Suppressor macrophage treated with lipopolysaccharide for 1 hour (primary cell): ENCODE data around the gene CDH7.
A peak's percentile ranks its signal among the peaks of the same experiment; 100 is the strongest.

ENCODE experiments used
- DNase-seq, 3 donors: peaks; one replicate each; pipeline ENCODE4 v3.0.0-alpha.2; 2020 to 2022

Gene CDH7

GRCh38 chr18:65750389-65751154 is at the start of gene CDH7:
Gene CDH7 (plus strand): TSS chr18:65751012. CDS start chr18:65762843, 11,831 bp downstream.
- DNase-seq, result no peak

- no peak for DNase-seq
Observed at GRCh38 chr18:65704046-65704445, 46.8 kb upstream of the CDH7 start.

GRCh38 chr18:65706646-65707045 is 44.2 kb upstream of the CDH7 start:
- DNase-seq, result no peak

GRCh38 chr18:65711493-65711892 is 39.3 kb upstream of the CDH7 start:
- DNase-seq, result no peak

GRCh38 chr18:65721619-65722018 is 29.2 kb upstream of the CDH7 start:
- DNase-seq, result no peak

GRCh38 chr18:65725251-65726050 is 25.4 kb upstream of the CDH7 start:
- peak in 1 of 3 donors; percentile 6 for DNase-seq

- DNase-seq, result no peak
Observed at GRCh38 chr18:65735155-65735554, 15.7 kb upstream of the CDH7 start.

GRCh38 chr18:65737471-65737955 is 13.3 kb upstream of the CDH7 start:
- no peak for DNase-seq

- no peak for DNase-seq
Observed at GRCh38 chr18:65746936-65747335, 3.9 kb upstream of the CDH7 start.

GRCh38 chr18:65748321-65748720 is 2.5 kb upstream of the CDH7 start:
- no peak for DNase-seq

- DNase-seq, result no peak
Observed at GRCh38 chr18:65749841-65750240, 971 bp upstream of the CDH7 start.

- DNase-seq, result peak in 1 of 3 donors; percentile 6
Observed at GRCh38 chr18:65751155-65752085, 608 bp downstream of the CDH7 start.

- no peak for DNase-seq
Observed at GRCh38 chr18:65752625-65753325, 2.0 kb downstream of the CDH7 start.

- DNase-seq, result peak in 2 of 3 donors; percentile 23 to 29
Observed at GRCh38 chr18:65753520-65753919, 2.7 kb downstream of the CDH7 start.

- DNase-seq, result no peak
Observed at GRCh38 chr18:65754121-65754520, 3.3 kb downstream of the CDH7 start.

GRCh38 chr18:65755616-65756015 is 4.8 kb downstream of the CDH7 start:
- no peak for DNase-seq

GRCh38 chr18:65760457-65760856 is 9.6 kb downstream of the CDH7 start:
- DNase-seq, result no peak

GRCh38 chr18:65761636-65762295 is 11.0 kb downstream of the CDH7 start:
- no peak for DNase-seq

GRCh38 chr18:65762556-65762955 is 11.7 kb downstream of the CDH7 start:
- no peak for DNase-seq

- DNase-seq, result no peak
Observed at GRCh38 chr18:65767406-65767805, 16.6 kb downstream of the CDH7 start.

- DNase-seq, result no peak
Observed at GRCh38 chr18:65768120-65768778, 17.4 kb downstream of the CDH7 start.
